HG03354 (cell line): ENCODE results near the gene TNS4.

Experiments used
- ATAC-seq: cut with Tn5 transposase; IDR thresholded peaks from one replicate; pipeline ENCODE4 v1.9.1; 2021; ENCODE audit warnings: mild to moderate bottlenecking; ENCODE audit not compliant: unreplicated experiment, poor library complexity, severe bottlenecking

TNS4 gene

DNA sequence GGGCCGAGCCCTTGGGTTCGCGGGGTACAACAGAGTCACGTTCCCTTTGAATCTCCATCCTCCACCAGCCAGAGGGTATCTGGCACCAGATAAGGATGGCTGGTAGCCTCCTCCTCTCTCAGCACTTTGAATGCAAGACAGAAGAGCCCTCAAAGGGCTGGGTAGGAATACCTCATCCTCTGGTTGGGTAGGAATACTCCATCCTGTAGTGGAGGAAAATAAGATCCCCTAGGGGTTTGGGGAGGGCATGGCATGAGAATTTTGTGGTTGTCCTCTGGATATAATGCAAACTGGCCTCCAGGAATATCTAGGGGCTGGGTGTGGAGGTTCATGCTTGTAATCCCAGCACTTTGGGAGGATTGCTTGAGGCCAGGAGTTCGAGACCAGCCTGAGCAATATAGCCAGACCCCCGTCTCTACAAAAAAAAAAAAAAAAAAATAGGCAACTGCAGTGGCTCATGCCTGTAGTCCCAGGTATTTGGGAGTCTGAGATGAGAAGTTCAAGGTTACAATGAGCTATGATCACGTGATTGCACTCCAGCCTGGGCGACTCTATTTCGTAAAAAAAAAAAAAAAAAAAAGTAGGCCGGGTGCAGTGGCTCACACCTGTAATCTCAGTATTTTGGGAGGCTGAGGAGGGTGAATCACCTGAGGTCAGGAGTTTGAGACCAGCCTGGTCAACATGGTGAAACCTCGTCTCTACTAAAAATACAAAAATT, 55.5 kb downstream of the TNS4 start:
- ATAC-seq = no peak

DNA sequence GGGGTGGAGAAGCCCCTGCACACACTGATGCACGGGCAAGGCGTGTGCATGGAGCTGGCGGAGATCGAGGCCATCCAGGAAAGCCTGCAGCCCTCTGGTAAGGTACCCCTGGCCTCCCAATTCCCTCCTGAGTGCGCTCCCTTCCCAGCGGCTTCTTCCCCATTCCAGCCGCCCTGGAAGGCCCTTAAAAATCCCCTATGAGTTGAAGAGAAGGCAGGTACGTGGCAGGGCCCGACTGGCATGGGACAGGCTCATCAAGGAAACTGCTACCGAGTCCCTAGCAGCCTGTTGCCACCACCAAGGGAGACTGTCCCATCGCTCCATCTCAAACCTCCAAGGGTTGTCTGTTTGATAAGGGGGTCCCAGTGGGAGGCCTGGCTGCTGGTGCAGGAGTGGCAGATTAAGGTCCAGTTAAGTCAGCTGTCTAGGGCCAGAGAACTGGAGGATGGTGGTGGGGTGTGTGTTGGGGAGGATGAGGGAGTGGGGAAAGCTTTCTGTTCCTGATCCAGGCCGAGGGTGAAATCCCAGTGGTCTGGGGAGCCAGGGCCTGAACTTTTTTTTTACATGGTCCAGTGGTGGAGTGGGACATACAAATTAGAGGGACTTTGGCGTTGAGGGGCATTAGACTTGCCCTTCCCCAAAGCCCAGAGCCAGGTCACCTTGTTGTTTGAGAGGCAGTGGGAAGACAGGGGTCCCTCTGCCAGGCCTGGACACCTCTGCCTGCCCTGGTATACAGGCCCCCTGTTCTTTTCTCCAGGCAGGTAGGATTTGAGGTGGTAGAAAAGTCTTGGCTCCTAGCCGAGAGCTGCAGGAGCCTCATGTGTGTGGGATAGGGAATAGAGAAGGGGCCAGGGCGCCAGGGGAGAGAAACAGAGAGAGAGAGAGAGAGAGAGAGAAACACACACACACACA, 57.2 kb downstream of the TNS4 start:
- ATAC-seq = no peak

DNA sequence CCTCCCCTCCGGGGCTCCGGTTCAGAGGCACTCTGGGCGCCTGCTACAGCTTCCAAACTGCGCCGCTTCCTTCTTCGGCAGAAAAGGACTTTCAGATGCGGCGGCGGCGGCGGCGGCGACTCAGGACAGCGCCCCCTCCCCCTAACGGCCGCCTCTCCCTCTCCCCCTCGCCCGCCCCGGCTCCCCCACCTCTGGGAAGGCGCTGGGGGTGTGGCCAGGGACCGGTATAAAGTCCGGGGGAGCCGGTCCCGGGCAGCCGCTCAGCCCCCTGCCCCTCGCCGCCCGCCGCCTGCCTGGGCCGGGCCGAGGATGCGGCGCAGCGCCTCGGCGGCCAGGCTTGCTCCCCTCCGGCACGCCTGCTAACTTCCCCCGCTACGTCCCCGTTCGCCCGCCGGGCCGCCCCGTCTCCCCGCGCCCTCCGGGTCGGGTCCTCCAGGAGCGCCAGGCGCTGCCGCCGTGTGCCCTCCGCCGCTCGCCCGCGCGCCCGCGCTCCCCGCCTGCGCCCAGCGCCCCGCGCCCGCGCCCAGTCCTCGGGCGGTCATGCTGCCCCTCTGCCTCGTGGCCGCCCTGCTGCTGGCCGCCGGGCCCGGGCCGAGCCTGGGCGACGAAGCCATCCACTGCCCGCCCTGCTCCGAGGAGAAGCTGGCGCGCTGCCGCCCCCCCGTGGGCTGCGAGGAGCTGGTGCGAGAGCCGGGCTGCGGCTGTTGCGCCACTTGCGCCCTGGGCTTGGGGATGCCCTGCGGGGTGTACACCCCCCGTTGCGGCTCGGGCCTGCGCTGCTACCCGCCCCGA, 58.0 kb downstream of the TNS4 start, which contains the start of gene IGFBP4:
Gene IGFBP4, plus strand, starts transcription at position 255 of the 792 bp plus-strand sequence. Its CDS starts 286 bp downstream, at position 541.
- ATAC-seq = no peak

DNA sequence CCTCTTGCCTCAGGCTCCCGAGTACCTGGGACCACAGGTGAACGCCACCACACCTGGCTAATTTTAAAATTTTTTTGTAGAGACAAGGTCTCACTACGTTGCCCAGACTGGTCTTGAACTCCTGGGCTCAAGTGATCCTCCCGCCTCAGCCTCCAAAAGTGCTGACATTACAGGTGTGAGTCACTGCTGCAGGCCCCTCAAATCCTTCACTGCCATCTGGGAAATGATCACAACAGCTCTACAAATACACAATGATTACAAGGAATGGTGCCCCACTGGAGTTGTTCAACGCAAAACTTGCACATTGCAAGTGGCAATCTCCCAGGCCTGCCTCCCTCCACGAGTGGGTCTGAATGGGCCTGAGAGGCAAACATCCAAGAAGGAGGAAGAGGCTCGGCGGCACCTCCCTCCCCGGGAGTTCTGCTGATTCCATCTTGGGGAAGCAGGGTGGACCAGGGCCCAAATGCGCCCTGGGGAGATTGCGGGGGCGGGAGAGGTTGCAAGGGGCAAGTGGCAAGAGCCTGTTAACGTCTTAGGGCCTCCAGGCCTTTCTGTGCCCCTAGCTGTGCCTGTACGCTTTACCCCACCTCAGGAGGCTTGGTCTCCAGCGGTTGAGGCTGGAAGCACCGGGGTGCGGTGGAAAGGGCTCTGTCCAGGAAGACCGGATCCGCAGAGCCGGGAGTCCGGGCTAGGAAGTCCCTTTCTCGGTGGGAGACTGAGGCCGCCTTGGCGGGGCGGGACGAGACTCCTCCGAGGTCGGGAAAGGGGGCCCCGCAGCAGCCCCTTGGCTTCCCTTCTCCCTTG, 58.8 kb downstream of the TNS4 start:
- ATAC-seq = no peak

DNA sequence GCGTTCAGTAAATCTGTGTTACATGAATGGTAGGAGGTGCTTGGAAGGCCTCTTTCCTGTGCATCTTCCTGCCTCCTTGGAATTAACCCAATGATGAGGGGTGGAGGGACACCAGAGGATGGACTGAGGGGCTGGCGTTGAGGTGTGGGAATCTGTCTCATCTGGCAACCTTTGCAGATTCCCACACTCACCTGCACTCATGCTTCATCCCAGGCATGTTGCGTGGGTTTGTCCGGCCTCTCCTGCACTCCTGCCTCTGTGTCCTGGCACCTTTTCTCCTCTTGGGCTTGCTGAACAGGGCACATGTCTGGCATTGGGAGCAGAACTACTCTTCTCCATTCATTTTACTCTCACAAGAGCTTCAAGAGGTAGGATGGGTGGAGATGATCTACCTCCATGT, 61.3 kb downstream of the TNS4 start:
- ATAC-seq = no peak

DNA sequence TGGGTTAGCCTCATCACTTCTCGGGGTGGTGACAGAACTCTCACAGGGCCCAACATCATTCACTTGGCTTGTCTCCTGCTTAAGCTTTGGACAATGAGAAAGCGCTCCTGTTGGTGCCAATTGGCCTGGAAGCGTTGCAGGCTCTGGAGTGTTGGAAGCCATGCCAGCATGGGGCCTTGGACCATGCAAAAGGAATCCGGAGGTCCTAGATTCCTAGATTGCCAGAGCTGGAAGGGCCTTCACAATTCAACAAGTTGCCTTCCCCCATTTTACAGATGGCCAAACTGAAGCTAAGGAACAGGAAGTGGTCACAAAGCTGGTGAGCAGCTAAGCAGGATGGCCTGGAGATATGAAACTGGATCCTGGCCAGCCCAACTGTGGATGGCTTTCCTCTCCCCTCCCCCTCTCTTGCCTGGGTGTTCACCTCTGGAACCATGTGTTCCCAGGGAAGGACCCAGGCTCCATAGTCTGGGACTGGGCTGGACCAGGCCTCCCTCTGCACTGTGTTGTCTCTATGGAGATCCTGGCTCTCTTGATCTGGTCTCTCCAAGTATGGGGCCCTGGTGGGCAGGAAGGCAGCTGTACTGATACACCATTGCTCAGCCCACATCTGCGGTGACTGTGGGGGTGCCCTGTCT, 64.2 kb downstream of the TNS4 start:
- no peak for ATAC-seq

DNA sequence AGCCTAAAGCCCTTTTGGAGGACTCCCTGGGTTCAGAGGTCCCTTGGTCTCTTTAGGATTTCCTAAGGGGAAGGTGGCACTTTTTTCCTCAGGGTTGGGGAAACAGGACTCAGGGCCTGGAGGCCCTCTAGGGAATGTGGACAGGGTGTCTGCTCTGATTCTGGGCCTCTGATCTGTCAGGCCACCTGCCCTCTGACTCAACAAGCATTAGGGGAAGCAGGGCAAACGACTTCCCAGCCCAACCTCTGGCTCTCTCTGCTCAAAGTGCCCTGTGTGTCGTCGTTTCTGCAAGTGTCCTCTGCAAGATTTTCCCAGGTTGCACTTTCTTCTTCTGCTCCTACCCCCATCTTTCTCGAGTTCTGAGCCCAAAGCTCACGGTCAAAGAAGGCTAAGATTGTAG, 64.8 kb downstream of the TNS4 start:
- ATAC-seq = no peak

DNA sequence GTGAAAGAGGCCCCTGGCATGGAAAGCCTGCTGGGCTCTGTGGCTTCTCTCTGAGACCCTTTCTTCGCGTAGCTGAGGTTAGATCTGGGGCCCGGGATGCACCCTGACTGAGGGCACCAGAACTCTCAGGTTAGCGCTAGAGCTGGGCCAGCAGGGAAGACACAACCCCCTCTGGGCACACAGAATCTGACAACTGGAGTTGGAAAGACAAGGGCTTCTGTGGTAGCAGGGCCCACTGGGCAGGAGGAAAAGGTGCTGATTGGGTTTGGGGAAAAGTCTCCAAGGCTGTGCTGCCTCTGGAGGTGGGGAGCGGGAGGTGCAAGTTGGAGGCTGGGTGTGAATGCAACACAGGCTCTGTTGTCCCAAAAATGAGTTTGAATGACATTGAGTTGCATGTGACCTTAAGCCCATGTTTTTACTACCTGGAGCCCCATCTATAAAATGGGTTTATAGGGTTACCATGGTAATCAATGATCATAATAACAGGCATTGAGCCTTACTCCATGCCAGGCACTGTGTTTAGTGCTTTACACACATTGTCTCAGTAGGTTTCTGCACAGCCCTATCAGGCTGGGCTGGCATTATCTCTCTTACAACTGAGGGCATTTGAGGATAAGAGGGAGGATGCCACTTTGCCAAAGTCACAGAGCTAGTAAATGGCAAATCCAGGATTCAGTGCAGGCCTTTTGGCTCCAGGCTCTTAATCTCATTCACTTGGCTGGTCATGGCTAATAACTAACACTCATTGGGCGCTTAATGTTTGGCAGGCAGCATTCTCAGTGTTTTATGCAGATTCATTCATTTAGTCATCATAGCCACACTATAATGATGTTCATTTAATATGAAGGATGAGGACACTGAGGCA, 67.6 kb downstream of the TNS4 start:
- no peak for ATAC-seq

DNA sequence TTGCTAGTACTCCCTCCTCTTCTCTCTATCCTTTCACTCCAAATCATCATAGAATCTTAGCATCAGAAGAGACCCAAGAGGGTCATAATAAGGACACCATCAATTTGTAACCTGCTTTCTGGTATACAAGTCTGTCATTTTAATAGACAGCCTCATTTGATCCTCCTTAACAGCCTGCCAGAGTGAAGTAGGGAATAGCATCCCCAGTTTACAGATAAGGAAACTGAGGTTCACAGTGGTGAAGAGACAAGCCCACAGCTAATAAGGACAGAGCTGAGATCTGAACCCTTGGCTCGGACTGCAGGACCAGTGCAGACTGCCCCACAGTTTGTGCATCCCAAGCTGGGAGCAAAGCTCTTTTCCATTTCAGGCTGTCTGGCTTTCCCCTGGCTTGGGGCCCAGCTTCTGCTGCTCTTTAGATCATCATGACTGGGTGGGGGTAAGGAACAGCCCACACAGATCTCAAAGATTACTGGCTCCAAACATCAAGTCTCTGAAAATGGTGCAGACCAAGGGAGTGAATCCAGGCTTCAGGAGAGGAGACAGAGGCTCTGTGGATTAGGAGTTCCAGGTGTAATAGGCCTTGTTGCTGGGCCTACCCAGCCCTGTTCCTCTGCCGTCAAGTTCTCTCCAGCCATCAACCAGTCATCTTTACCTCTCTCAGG, 68.4 kb downstream of the TNS4 start:
- no peak for ATAC-seq

DNA sequence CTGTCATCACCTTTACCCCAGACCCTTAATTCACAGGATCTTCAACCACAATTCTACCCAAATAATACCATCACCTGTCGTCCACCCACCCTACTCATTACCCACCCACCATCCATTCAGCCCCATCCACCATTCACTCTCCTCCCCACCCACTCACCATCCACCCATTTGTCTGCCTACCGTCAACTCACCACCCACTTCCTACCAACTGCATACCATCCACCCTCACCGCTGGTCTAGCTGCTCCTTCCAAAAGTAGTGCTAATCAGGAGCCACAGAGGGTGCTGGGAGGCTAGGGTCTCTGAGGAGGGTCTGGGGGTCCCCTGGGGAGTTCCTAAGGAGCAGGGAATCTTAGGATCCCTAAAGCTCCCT, 70.2 kb downstream of the TNS4 start:
- ATAC-seq = no peak

DNA sequence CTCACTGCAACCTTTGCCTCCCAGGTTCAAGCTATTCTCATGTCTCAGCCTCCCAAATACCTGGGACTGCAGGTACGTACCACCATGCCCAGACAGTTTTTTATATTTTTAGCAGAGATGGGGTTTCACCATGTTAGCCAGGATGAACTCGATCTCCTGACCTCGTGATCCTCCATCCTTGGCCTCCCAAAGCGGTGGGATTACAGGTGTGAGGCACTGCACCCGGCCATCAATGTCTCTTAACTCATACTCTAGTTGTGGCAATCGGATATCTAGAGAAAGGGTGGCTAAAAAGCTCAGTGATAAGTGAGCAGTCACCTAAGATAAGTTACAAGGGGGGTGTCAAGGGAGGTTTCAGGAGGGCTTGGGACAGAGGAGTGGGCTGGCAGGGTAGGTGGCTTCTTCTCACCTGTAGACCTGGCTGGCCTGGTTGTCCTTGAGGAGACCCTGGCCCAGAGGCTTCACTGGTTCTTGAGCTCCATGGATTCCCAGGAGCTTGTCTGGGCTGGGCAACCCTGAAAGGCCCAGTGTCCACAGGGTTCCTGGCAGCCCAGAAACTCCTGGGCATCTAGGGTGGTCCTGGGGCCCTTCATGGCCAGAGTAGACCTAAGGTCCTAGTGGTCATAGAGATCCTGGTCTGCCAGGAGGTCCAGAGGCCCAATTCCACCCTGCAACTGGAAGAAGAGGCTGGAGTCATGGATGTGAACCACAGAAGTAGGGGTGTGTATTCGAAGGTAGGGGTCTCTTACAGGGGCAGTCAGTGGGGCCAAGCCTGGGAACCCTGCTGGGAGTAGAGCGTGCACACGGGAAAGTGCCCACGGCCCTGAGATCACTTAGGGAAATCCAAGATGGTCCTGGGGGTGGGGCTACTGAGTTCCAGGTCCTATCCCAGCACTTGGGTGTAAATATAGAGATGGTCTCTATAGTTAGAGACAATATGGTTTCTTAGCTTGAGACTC, 70.9 kb downstream of the TNS4 start:
- no peak for ATAC-seq

DNA sequence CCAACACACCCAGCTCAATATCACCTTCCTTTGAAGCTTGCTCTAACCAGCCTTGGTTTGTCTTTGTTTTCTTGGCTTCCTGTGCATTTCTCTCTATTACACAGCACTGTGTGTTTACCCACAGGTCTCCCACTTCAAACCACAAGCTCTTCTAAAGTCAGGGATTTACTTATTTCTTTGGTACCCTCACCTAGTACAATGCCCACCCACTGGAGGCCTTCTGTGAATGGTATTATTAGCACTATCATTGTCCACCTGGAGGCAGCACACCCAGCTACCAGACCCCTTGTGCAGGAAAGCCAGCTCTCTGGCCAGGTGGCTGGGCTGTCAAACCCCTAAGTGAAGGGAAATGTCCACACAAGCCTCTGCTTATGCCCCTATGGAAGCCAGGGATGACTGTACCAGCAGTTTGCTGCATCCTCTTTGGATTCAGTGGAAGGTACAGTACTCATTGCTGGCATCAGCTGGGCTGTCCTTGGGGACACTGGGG, 74.4 kb downstream of the TNS4 start:
- no peak for ATAC-seq
